ENCODE data around the gene MARS1.

GRCh38 chr12:57520053-57520818 lies 32.4 kb downstream of the MARS1 start, which contains the start of gene DDIT3:
- TF ChIP-seq CTCF (IDR thresholded peaks at IDR 0.05) (no peak), POLR2A (IDR thresholded peaks at IDR 0.05) (peak; percentile 100)
